K562 (cell line): ENCODE data around the gene PPFIA3. TPM values are rescaled to one million over a fixed set of nuclear protein-coding genes. Genes with fewer than 3 reads are reported as not detected.
A peak's percentile ranks its signal among the peaks of the same experiment; 100 is the strongest.

Experiments
- ADNP ChIP-seq: fragments of 200-800 bp; sonication (Bioruptor generic); IDR thresholded peaks from 2 replicates; pipeline ENCODE4 v1.6.1; 2016; ENCODE audit warnings: missing genetic modification characterization, missing compliant biosample characterization
- BHLHE40 ChIP-seq: IDR thresholded peaks from 2 replicates; pipeline ENCODE4 v1.6.1; 2011; ENCODE audit warnings: low read length, improper control_type of control experiment
- CBX5 ChIP-seq: IDR thresholded peaks from 2 replicates; pipeline ENCODE4 v1.6.1; 2014; ENCODE audit warnings: low read depth, borderline replicate concordance
- CBX8 ChIP-seq: fragments of 200-600 bp; sonication (generic); IDR thresholded peaks from 2 replicates; pipeline ENCODE4 v1.6.1; 2012; ENCODE audit warnings: borderline replicate concordance, mixed run types, low read depth, mild to moderate bottlenecking, moderate library complexity, mixed read lengths, low read length, control low read depth, inconsistent platforms; ENCODE audit not compliant: poor library complexity, severe bottlenecking; ENCODE audit errors: extremely low read depth
- DACH1 ChIP-seq: fragments of 450-650 bp; IDR thresholded peaks from 2 replicates; pipeline ENCODE4 v1.6.1; 2018; ENCODE audit not compliant: partially characterized antibody
- GTF2F1 ChIP-seq: IDR thresholded peaks from 2 replicates; pipeline ENCODE4 v1.6.1; 2011; ENCODE audit warnings: low read depth, low read length, improper control_type of control experiment
- HDAC3 ChIP-seq: fragments of 450-650 bp; IDR thresholded peaks from 2 replicates; pipeline ENCODE4 v1.6.1; 2018; ENCODE audit warnings: borderline replicate concordance, mild to moderate bottlenecking, moderate library complexity; ENCODE audit not compliant: partially characterized antibody
- MAZ ChIP-seq, 2 experiments: fragments of 450-650 bp in 1 of 2; sonication (generic) in 1 of 2; formaldehyde crosslinking; IDR thresholded peaks in 1 of 2; conservative IDR thresholded peaks in 1 of 2; 2 replicates each; pipeline versions ENCODE4 v1.4.0 to v1.5.0; 2020; ENCODE audit warnings: mild to moderate bottlenecking in 1 of 2, missing genetic modification reagents in 1 of 2
- MECOM ChIP-seq: fragments of 250-450 bp; sonication (Bioruptor Pico); IDR thresholded peaks from 2 replicates; pipeline ENCODE4 v1.8.0; 2022; ENCODE audit warnings: inconsistent platforms
- MED1 ChIP-seq: sonication (generic); formaldehyde crosslinking; IDR thresholded peaks from 2 replicates; pipeline ENCODE4 v1.8.1; 2023; ENCODE audit warnings: missing genetic modification reagents, borderline replicate concordance
- MTA3 ChIP-seq: fragments of 450-650 bp; formaldehyde crosslinking; IDR thresholded peaks from 2 replicates; pipeline ENCODE4 v1.6.1; 2017; ENCODE audit warnings: mild to moderate bottlenecking, borderline replicate concordance
- TBL1XR1 ChIP-seq, 2 experiments: IDR thresholded peaks; 2 replicates each; pipeline ENCODE4 v1.6.1; 2012; ENCODE audit warnings: improper control_type of control experiment in 2 of 2, low read length in 2 of 2, mild to moderate bottlenecking in 1 of 2
- TGIF2 ChIP-seq: sonication (generic); formaldehyde crosslinking; IDR thresholded peaks from 2 replicates; pipeline ENCODE4 v1.8.1; 2022; ENCODE audit warnings: mild to moderate bottlenecking, missing genetic modification reagents, moderate library complexity
- ZNF347 ChIP-seq: fragments of 450-650 bp; formaldehyde crosslinking; IDR thresholded peaks from 2 replicates; pipeline ENCODE4 v1.4.0; 2020; ENCODE audit warnings: low read depth, mild to moderate bottlenecking, moderate library complexity
- ZNF384 ChIP-seq: IDR thresholded peaks from 2 replicates; pipeline ENCODE4 v1.6.1; 2012; ENCODE audit warnings: low read depth, low read length, improper control_type of control experiment
- ZZZ3 ChIP-seq: fragments of 450-650 bp; IDR thresholded peaks from 2 replicates; pipeline ENCODE4 v1.6.1; 2016; ENCODE audit warnings: antibody characterized with exemption, mild to moderate bottlenecking, moderate library complexity
- polyA plus RNA-seq, 8 experiments: library from polyadenylated mRNA; depleted of rRNA in 4 of 8; stranded (reverse) in 5 of 8; unstranded in 3 of 8; fragments of >200 nt; fragmentation: Nextera tagmentation in 2 of 8; fragmentation: Illumina TruSeq in 1 of 8; extraction: Ambion mirVana in 2 of 8; extraction: Trizol in 1 of 8; gene quantifications; 2 replicates each; pipeline versions ENCODE4 v1.2.1 to v1.2.3, GENCODE V29; 2011 to 2014; ENCODE audit warnings: inconsistent platforms in 1 of 8, missing spikeins in 1 of 8
- total RNA-seq, 7 experiments: library from RNA; depleted of rRNA in 6 of 7; stranded (reverse); fragments of >200 nt in 6 of 7; fragmentation: Illumina TruSeq in 2 of 7; extraction: Trizol in 2 of 7; gene quantifications; 2 replicates each; pipeline versions ENCODE4 v1.2.1 to v1.2.3, GENCODE V29; 2011 to 2021; ENCODE audit warnings: low replicate concordance in 1 of 7
- TF ChIP-seq, protein P1 (sequence below): fragments of 450-650 bp; IDR thresholded peaks from 2 replicates; pipeline ENCODE4 v1.6.1; 2017; ENCODE audit warnings: antibody characterized with exemption, mild to moderate bottlenecking
- TF ChIP-seq, protein P2 (sequence below): fragments of 250-450 bp; sonication (Bioruptor Pico); IDR thresholded peaks from 2 replicates; pipeline ENCODE4 v1.5.0; 2021
- TF ChIP-seq, protein P3 (sequence below): fragments of 250-450 bp; sonication (Bioruptor Pico); IDR thresholded peaks from 2 replicates; pipeline ENCODE4 v1.5.0; 2022; ENCODE audit warnings: mild to moderate bottlenecking
- TF ChIP-seq, protein P4 (sequence below): fragments of 450-650 bp; IDR thresholded peaks from 2 replicates; pipeline ENCODE4 v1.6.1; 2016; ENCODE audit warnings: missing biosample characterization, missing genetic modification characterization

The PPFIA3 gene
- total and polyA plus RNA-seq, 9 of the 15 experiments (the other 6 are each of a cell fraction or from before 2014, with no cell fraction given): 0.10 to 53.0 (median 17.6) TPM

DNA sequence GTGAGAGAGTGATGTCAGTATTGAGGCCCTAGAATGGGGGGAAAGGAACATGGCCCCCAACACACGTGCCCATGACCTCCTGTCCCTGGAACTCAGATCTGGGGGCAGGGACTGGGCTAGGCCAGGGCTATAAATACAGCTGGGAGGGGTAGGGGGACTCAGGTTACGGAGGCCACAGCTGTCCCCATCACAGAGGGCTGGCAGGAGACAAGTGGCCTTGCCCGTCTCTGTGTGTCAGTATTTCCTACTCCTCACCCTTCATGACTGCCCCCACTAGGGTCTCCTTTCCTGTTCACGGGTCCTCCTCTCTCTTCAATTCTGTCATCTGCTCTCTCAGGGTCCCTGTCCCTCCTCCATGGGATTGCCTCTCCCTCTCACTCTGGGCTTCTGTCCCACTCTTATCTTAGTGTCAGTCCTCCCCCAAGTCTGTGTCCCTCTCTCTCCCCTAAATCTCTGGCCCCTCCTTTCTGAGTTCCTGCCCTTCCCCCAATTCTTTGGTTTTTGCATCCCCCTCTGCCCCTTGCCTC lies 36.5 kb downstream of the PPFIA3 start (continued):
- TF ChIP-seq, protein P1, sequence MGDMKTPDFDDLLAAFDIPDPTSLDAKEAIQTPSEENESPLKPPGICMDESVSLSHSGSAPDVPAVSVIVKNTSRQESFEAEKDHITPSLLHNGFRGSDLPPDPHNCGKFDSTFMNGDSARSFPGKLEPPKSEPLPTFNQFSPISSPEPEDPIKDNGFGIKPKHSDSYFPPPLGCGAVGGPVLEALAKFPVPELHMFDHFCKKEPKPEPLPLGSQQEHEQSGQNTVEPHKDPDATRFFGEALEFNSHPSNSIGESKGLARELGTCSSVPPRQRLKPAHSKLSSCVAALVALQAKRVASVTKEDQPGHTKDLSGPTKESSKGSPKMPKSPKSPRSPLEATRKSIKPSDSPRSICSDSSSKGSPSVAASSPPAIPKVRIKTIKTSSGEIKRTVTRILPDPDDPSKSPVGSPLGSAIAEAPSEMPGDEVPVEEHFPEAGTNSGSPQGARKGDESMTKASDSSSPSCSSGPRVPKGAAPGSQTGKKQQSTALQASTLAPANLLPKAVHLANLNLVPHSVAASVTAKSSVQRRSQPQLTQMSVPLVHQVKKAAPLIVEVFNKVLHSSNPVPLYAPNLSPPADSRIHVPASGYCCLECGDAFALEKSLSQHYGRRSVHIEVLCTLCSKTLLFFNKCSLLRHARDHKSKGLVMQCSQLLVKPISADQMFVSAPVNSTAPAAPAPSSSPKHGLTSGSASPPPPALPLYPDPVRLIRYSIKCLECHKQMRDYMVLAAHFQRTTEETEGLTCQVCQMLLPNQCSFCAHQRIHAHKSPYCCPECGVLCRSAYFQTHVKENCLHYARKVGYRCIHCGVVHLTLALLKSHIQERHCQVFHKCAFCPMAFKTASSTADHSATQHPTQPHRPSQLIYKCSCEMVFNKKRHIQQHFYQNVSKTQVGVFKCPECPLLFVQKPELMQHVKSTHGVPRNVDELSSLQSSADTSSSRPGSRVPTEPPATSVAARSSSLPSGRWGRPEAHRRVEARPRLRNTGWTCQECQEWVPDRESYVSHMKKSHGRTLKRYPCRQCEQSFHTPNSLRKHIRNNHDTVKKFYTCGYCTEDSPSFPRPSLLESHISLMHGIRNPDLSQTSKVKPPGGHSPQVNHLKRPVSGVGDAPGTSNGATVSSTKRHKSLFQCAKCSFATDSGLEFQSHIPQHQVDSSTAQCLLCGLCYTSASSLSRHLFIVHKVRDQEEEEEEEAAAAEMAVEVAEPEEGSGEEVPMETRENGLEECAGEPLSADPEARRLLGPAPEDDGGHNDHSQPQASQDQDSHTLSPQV: 0 out of 2 replicates have a peak, but pooled peaks have one; percentile 49
- TF ChIP-seq, protein P2, sequence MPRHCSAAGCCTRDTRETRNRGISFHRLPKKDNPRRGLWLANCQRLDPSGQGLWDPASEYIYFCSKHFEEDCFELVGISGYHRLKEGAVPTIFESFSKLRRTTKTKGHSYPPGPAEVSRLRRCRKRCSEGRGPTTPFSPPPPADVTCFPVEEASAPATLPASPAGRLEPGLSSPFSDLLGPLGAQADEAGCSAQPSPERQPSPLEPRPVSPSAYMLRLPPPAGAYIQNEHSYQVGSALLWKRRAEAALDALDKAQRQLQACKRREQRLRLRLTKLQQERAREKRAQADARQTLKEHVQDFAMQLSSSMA (CRISPR knock-in tag): no peak
- TF ChIP-seq ZZZ3 (no peak), CBX5 (no peak), TBL1XR1 (IDR thresholded peaks at IDR 0.05; ENCODE audit: low read length in 2 of 2) (no peak), CBX8 (no peak), GTF2F1 (no peak), TGIF2 (CRISPR knock-in tag) (no peak), HDAC3 (no peak), MAZ (CRISPR knock-in tag; conservative IDR thresholded peaks at IDR 0.05 in 1 of 2, IDR thresholded peaks at IDR 0.05 in 1 of 2) (peak; percentile 14 to 44; a peak in 2 of 4 replicates), MECOM (CRISPR knock-in tag) (no peak), DACH1 (peak; percentile 14), ADNP (no peak), MTA3 (no peak; the same call in 1 of the 2 replicates), ZNF347 (no peak), ZNF384 (no peak), MED1 (CRISPR knock-in tag) (no peak), BHLHE40 (peak; percentile 79)
- TF ChIP-seq, protein P3, sequence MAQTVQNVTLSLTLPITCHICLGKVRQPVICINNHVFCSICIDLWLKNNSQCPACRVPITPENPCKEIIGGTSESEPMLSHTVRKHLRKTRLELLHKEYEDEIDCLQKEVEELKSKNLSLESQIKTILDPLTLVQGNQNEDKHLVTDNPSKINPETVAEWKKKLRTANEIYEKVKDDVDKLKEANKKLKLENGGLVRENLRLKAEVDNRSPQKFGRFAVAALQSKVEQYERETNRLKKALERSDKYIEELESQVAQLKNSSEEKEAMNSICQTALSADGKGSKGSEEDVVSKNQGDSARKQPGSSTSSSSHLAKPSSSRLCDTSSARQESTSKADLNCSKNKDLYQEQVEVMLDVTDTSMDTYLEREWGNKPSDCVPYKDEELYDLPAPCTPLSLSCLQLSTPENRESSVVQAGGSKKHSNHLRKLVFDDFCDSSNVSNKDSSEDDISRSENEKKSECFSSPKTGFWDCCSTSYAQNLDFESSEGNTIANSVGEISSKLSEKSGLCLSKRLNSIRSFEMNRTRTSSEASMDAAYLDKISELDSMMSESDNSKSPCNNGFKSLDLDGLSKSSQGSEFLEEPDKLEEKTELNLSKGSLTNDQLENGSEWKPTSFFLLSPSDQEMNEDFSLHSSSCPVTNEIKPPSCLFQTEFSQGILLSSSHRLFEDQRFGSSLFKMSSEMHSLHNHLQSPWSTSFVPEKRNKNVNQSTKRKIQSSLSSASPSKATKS (CRISPR knock-in tag): no peak
- TF ChIP-seq, protein P4, sequence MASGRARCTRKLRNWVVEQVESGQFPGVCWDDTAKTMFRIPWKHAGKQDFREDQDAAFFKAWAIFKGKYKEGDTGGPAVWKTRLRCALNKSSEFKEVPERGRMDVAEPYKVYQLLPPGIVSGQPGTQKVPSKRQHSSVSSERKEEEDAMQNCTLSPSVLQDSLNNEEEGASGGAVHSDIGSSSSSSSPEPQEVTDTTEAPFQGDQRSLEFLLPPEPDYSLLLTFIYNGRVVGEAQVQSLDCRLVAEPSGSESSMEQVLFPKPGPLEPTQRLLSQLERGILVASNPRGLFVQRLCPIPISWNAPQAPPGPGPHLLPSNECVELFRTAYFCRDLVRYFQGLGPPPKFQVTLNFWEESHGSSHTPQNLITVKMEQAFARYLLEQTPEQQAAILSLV (tag): no peak
